ENCODE data around the gene GCNA. TPM values are rescaled to one million over a fixed set of nuclear protein-coding genes. Genes with fewer than 3 reads are reported as not detected.

The GCNA gene
- total and polyA plus RNA-seq, 2 donors (not counting 1 experiment from before 2014, with no cell fraction given) = 0.74 to 2.3 TPM

- no peak overlapping the region for H3K4me3 ChIP-seq (replicated peaks in 1 of 4; ENCODE audit: control extremely low read depth in 1 of 4, insufficient read depth in 1 of 4, low read depth in 3 of 4, low read length in 4 of 4)
- H3K4me1 ChIP-seq (ENCODE audit: control insufficient read depth, extremely low read depth, insufficient read depth, low read length) = no peaks in the 10 kb centered on the region
- no peak overlapping the region for H2AFZ ChIP-seq (ENCODE audit: low read length)
- no peak for TF ChIP-seq EZH2 (IDR thresholded peaks at IDR 0.05; ENCODE audit: low read length, missing control alignments)
- TF ChIP-seq CTCF (conservative IDR thresholded peaks at IDR 0.05 in 1 of 2, IDR thresholded peaks at IDR 0.05 in 1 of 2; ENCODE audit: low read depth in 1 of 2, low read length in 2 of 2) = no peak
- no peaks in the 10 kb centered on the region for H3K79me2 ChIP-seq (ENCODE audit: control insufficient read depth, insufficient read depth, low read length)
- H3K4me2 ChIP-seq (ENCODE audit: extremely low read depth, insufficient read depth, low read length) = no peak overlapping the region
- no peaks in the 10 kb centered on the region for H4K20me1 ChIP-seq (ENCODE audit: control insufficient read depth, extremely low read depth, insufficient read depth, low read length)
- no peaks in the 10 kb centered on the region for H3K36me3 ChIP-seq (ENCODE audit: control insufficient read depth, insufficient read depth, low read length)
- H3K9ac ChIP-seq (ENCODE audit: insufficient read depth, low read length) = no peak overlapping the region
- DNase-seq (ENCODE audit: low read depth in 2 of 2) = no peak
- H3K9me3 ChIP-seq (ENCODE audit: control insufficient read depth, insufficient read depth, low read depth, low read length) = no peaks in the 10 kb centered on the region
- no peaks in the 10 kb centered on the region for H3K27me3 ChIP-seq (ENCODE audit: control insufficient read depth, insufficient read depth, low read length)
- no peak overlapping the region for H3K27ac ChIP-seq (ENCODE audit: insufficient read depth, low read length)
These were observed 79.0 kb downstream of the GCNA start for GRCh38 chrX:71657267-71657666.

- no peaks in the 10 kb centered on the region for H3K79me2 ChIP-seq (ENCODE audit: control insufficient read depth, insufficient read depth, low read length)
- no peak for DNase-seq (ENCODE audit: low read depth in 2 of 2)
- no peak overlapping the region for H3K4me3 ChIP-seq (replicated peaks in 1 of 4; ENCODE audit: control extremely low read depth in 1 of 4, insufficient read depth in 1 of 4, low read depth in 3 of 4, low read length in 4 of 4)
- H3K36me3 ChIP-seq (ENCODE audit: control insufficient read depth, insufficient read depth, low read length) = no peaks in the 10 kb centered on the region
- no peak overlapping the region for H3K27ac ChIP-seq (ENCODE audit: insufficient read depth, low read length)
- no peaks in the 10 kb centered on the region for H3K9me3 ChIP-seq (ENCODE audit: control insufficient read depth, insufficient read depth, low read depth, low read length)
- no peak overlapping the region for H3K4me2 ChIP-seq (ENCODE audit: extremely low read depth, insufficient read depth, low read length)
- no peak for TF ChIP-seq CTCF (conservative IDR thresholded peaks at IDR 0.05 in 1 of 2, IDR thresholded peaks at IDR 0.05 in 1 of 2; ENCODE audit: low read depth in 1 of 2, low read length in 2 of 2)
- TF ChIP-seq EZH2 (IDR thresholded peaks at IDR 0.05; ENCODE audit: low read length, missing control alignments) = no peak
- H2AFZ ChIP-seq (ENCODE audit: low read length) = no peak overlapping the region
- H3K9ac ChIP-seq (ENCODE audit: insufficient read depth, low read length) = no peak overlapping the region
- no peaks in the 10 kb centered on the region for H4K20me1 ChIP-seq (ENCODE audit: control insufficient read depth, extremely low read depth, insufficient read depth, low read length)
- no peaks in the 10 kb centered on the region for H3K27me3 ChIP-seq (ENCODE audit: control insufficient read depth, insufficient read depth, low read length)
- no peaks in the 10 kb centered on the region for H3K4me1 ChIP-seq (ENCODE audit: control insufficient read depth, extremely low read depth, insufficient read depth, low read length)
These were observed 81.1 kb downstream of the GCNA start for GRCh38 chrX:71659342-71659741.

- Histone ChIP-seq H3K4me1 (ENCODE audit: control insufficient read depth, extremely low read depth, insufficient read depth, low read length) (no peaks in the 10 kb centered on the region), H3K9ac (ENCODE audit: insufficient read depth, low read length) (no peak overlapping the region), H3K4me2 (ENCODE audit: extremely low read depth, insufficient read depth, low read length) (no peak overlapping the region), H3K36me3 (ENCODE audit: control insufficient read depth, insufficient read depth, low read length) (no peaks in the 10 kb centered on the region), H3K27me3 (ENCODE audit: control insufficient read depth, insufficient read depth, low read length) (no peaks in the 10 kb centered on the region), H3K4me3 (replicated peaks in 1 of 4; ENCODE audit: control extremely low read depth in 1 of 4, insufficient read depth in 1 of 4, low read depth in 3 of 4, low read length in 4 of 4) (no peak overlapping the region), H3K79me2 (ENCODE audit: control insufficient read depth, insufficient read depth, low read length) (no peaks in the 10 kb centered on the region), H3K9me3 (ENCODE audit: control insufficient read depth, insufficient read depth, low read depth, low read length) (no peaks in the 10 kb centered on the region), H4K20me1 (ENCODE audit: control insufficient read depth, extremely low read depth, insufficient read depth, low read length) (no peaks in the 10 kb centered on the region), H3K27ac (ENCODE audit: insufficient read depth, low read length) (no peak overlapping the region), H2AFZ (ENCODE audit: low read length) (no peak overlapping the region)
- DNase-seq (ENCODE audit: low read depth in 2 of 2) = no peak
- TF ChIP-seq CTCF (conservative IDR thresholded peaks at IDR 0.05 in 1 of 2, IDR thresholded peaks at IDR 0.05 in 1 of 2; ENCODE audit: low read depth in 1 of 2, low read length in 2 of 2) = no peak
- no peak for TF ChIP-seq EZH2 (IDR thresholded peaks at IDR 0.05; ENCODE audit: low read length, missing control alignments)
These were observed 81.7 kb downstream of the GCNA start for GRCh38 chrX:71659959-71660358.
